ENCODE results near the gene NKD1.

- TF ChIP-seq CTCF (IDR thresholded peaks at IDR 0.05) (no peak), EZH2 (IDR thresholded peaks at IDR 0.05; ENCODE audit: borderline replicate concordance, insufficient read depth, low read depth, low read length, poor library complexity, severe bottlenecking) (no peak)
Observed at GRCh38 chr16:50585331-50585776, 37.2 kb downstream of the NKD1 start.
